GM19395 (cell line): ENCODE results near the gene GIPC3.
"Not testable (repeated sequence)": the region's sequence is repeated elsewhere in the genome, so short reads cannot be mapped to it uniquely, and the experiment has no call there.

ENCODE experiments used
- ATAC-seq: cut with Tn5 transposase; IDR thresholded peaks from one replicate; pipeline ENCODE4 v1.9.1; 2021; ENCODE audit warnings: mild to moderate bottlenecking, moderate library complexity; ENCODE audit not compliant: unreplicated experiment

Gene GIPC3

DNA sequence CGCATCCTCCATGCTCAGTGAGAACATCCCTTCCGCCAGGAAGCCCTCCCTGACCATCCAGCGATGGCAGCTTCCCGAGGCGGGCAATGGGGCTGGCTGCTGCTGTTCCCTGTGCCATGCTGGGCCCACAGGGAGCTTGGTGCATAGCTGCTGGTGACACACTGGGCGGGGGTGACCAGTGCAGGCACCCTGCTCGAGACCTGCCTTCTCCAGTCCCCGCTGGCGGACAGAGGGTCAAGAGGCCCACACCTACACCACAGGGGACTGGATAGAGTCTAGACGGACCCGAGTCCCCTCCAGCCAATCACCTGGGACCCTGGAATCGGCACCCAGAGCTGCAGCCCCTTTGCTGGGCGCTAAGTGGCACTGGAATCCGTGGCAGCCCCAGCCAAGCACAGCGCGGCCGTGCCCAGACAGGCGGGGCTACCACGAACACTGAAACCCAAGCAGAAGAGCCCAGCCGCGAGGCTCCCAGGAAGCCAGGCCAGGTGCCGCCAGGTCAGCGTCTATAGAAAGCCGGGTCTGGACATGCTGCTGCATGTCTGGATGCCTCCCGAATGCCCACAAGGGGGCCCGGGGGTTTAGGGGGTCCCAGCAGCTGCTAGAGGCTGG, 30.4 kb downstream of the GIPC3 start:
- ATAC-seq: no peak

DNA sequence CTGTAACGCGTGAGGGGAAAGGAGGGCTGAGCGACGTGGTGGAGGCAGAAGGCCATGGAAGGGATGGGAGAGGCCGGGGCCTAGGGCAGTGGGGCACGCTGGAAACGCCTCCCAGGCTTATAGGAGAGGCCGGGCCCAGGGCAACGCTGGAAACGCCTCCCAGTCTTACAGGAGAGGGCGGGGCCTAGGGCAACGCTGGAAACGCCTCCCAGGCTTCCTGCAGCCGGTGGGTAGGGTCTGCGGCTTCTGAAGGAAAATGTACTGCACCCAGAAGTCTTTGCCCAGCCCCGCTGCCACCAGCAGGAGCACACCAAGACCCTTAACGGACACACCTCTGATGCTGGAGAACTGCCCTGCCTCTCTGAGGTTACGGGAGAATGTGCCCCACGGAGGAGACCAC, 32.2 kb downstream of the GIPC3 start:
- ATAC-seq: no peak

DNA sequence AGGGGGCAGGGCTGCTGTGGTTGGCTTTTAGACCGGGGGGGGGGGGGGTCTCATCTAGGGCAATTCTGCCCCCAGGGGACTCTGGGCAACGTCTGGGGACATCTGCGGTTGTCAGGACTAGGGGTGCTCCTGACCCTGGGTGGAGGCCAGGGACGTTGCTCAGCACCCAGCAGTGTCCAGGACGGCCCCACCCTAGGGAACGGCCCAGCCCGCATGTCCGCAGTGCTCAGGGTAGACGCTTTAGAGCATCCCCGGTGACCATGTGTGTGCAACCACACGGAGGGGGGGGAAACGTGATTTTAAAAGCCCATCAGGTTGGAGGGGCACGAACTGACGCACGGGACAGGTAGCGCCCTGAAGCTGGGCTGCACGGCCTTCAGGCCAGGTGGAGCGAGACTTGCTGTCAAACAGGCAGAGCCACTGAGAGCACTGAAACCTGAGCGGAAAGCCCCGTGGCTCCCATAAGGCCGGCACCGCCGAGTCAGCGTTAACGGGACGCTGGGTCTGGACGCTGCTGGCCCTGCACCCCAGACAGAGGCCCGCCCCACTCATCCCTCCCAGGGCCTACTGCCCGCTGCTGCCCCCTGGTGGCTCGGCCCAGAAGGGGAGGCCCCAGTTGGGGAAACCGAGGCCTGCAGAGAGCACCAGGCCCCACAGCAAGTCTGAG, 33.0 kb downstream of the GIPC3 start:
- no peak for ATAC-seq

DNA sequence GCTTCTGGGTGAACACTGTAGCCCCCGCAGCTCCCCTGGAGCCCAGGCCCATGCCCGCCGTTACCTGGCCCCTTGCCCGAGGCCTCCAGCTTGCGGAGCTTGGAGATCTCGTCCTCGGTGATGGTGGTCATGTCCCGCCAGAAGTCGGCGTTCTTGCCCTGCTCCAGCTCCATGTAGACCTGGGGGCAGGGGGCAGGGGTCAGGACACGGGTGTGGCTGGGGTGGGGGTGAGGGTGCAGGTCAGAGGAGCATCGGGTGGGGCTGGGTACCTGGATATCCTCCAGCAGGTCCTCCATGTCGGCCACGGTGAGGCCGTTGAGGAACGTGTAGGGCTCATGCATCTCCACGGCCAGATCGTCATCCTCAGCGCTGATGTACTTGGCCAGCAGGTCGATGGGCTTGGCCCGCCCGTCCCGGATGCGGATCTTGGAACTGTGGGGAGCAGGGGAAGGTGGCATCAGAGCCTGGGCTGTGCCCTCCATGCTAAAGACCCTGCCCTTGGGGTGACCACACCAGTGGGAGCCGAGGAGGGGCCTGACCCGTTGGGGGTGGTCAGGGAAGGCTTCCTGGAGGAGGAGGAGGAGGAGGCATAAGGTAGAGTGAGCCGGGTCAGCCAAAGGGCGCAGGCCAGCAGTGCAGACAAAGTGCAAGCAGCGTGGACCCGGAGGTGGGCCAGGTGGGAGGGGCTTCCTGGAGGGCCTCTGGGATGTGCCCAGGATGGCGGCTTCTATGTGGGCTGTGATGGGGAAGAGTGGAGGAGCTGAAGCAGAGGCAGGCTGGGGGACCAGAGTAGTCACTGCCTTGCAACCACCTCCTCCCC, 33.7 kb downstream of the GIPC3 start:
- no peak for ATAC-seq

DNA sequence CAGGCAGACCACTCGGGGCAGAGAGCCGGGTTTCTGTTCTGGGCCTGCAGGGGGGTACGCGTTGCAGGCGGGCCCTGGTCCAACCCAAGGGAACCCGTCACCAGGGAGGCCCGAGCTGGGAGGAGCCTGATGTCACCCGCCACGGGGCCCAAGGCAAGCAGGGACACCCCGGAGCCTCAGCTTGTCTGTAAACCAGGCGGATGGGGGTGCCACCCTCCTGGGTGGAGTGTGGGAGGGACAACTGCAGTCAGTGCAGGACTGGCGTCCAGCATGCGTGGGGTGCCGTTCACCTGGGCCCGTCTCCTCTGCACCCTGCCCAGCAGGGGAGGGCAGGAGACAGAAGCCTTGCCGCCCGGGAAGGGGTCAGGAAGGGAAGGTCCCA, 34.3 kb downstream of the GIPC3 start:
- no peak for ATAC-seq

DNA sequence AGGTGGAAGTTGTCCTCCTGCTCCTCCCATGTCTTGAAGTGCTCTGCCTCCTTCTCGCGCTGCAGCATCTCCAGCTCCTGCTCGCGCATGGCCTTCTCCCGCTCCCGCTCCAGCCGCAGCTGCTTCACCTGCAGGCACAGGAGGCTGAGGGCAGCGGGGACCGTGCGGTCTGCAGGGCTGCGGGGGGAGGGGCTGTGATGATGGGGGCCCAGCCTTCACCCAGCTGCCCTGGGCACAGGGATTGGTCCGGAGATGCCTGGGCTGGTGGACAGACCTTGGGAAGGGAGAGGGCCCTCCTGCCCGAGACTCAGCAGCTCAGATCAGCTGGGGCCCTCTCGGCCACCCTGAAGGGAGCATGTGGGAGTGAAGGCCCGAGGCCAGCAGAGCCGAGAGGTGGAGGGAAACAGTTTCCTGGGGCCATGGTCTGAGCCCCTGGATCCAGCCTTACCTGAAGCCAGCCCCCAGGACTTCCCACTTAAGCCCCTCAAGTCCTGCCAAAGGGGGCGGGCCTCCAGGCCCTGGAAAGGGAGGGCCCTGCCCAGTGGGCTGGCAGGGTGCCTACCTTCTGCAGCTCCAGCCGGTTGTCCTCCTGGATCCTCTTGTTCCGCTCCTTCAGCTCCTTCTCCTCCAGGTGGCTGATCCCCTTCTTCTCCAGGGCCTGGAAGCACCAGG, 35.0 kb downstream of the GIPC3 start:
- no peak for ATAC-seq

DNA sequence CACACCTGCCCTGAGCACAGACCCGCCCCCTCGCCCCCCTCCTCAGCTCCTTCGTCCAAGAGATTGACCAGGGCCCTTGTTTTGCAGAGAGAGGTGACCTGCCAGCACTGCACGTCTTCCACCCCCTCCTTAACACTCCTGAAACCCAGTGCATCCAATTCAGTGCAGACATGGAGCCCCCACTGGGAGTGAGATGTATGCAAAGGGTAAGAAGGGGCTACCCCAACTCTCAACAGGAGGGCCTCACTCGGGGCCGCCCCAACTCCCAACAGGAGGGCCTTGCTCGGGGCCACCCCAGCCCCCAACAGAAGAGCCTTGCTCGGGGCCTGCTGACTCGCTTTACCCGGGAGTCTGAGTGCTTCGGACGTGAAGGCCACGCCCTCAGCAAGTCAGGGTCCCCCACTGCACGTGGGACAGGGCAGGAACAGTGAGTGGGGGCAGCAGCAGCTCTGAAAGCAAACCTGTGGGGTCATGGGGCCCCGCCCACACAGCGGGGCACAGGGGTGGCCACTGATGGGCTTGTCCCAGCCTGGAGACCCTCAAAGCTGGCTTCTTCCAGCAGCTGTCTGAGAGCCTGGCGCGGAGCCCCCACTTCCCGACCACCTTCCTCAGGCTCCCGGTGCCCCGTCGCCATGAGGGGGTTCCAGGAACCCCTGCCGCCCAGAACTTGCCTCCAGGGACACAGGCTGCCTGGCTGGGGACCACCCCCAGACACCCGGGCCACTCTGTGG, 35.7 kb downstream of the GIPC3 start:
- no peak for ATAC-seq

DNA sequence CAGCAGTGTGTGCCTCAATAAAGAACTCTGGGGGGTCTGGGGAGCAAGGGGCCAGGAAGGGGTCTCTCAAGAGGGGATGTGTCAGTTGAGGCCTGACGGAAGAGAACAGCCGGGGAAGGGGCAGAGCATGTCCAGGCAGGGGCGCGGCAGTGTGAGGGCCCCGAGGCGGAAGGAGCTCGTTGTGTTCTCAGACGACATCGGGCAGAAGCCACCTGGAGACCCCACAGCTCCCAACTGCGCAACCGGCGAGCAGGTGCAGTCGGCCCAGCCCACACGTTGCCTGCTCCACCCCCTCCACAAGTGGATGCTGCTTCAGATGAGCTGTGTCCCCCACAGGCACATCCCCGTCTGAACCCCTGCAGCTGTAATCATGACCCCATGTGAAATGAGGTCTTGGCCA, 36.4 kb downstream of the GIPC3 start:
- ATAC-seq: no peak

DNA sequence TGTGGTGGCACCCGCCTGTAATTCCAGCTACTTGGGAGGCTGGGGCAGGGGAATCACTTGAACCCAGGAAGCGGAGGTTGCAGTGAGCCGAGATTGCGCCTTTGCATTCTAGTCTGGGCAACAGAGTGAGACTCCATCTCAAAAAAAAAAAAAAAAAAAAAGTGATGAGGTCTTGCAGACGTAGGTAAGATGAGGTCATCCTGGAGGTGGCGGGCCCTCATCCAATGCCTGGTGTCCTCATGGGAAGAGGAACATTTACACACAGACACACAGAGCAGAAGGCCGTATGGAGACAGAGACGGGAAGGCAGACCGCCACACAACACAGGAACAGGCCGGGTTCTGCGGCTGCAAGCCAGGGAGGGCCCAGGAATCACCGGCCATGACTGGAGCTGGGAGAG, 36.9 kb downstream of the GIPC3 start:
- no peak for ATAC-seq

DNA sequence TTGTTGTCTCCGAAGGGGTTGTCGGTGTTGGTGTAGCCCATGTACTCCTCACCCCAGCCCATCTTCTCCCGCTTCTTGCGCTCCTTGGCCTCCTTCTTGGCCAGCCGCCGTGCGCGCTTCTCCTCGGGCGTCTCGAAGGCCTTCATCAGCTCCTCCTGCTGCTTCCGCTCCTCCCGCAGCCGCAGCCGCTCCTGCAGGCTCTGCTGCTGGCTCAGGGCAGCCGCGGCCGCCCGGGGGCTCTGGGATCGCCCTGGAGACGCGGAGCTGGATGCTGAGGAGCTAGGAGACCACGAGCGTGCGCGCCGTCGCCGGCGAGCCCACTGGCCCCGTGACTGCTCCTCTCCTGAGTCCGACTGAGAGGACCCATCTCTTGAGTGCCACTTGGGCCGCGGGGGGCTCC, 38.4 kb downstream of the GIPC3 start:
- ATAC-seq: no peak

DNA sequence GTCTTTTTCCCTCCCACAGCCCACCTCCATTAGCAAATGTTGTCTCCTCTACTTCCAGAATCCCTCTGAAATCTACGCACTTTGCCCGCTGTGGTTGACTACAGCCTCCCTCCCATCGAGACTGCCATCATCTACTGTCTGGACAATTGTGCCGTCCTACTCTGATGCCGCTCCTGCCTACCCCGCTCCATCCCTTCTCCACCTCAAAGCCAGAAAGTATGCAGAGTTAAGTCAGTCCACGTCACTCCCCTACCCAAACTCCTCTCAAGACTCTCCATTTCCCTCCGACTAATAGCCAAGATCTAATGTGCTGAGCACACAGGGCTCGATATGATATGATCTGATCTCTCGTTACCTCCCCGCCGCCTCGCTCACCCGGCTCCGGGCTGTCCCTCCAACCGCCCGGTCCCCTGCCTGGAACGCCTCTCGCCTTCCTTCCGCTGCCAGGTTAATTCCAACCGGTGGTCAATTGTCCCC, 40.8 kb downstream of the GIPC3 start:
- peak; percentile 4 for ATAC-seq

DNA sequence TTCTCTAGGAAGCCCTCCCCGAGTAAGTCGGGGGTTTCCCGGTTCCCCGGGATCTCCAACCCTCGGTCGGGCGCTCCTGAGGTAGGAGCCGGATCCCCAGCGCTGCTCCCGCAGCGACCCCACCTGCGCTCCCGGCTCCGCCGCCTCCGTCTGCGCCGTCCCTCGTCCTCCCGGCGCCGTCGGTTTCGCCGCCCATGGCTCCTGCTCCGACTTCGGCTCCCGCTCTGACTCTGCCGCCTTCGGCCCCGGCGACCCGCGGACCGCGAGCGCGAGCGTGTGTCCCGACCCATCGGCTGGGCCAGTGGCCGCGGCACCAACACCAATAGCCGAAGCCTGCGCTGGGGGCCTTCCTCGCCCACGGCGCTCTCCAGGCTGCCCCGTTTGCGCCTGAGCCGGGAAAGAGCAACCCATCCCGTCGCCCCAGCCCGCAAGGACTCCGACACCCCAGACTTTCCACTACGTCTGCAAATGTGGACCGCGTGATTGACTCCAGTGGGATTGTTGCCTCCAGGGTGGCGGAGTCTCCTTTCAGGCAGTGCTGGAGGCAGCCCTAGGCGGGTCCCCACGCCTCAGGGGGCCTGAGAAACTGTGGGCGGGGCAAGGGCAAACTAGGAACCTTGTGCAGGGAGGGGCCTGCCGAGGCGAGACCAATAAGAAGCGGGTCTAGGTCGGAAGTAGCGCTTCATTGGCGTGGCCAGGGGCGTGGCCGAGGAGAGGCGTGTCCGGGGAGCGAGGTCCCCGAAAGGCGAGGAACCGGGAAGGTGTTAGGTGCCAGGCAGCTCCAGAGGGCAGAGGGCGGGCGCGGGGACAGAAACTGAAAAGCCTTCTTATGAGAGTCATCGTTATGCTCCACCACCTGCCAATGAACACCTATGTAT, 41.4 kb downstream of the GIPC3 start, which contains the start of gene CACTIN:
TSS of gene CACTIN (minus strand) at position 318 of the 878 bp plus-strand sequence. CDS start at position 290, 28 bp downstream.
- ATAC-seq: peak; percentile 84

DNA sequence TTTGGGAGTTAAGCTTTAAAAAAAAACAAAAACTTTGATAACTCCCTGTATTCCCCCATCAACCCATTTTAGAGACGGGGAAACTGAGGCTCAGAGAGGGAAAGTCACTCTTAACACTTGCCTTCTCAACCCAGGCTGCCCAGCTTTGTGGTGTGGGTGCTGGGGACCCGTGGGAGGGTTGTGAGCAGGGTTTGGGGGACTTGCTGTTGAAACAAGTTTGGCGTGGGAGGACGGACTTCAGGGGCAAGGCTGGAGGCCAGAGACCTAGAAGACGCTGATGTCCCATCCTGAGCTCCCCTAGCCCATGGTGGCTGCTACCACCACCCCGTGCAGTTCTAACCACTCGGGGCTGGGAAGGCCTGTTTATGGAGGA, 42.1 kb downstream of the GIPC3 start:
- ATAC-seq: no peak

DNA sequence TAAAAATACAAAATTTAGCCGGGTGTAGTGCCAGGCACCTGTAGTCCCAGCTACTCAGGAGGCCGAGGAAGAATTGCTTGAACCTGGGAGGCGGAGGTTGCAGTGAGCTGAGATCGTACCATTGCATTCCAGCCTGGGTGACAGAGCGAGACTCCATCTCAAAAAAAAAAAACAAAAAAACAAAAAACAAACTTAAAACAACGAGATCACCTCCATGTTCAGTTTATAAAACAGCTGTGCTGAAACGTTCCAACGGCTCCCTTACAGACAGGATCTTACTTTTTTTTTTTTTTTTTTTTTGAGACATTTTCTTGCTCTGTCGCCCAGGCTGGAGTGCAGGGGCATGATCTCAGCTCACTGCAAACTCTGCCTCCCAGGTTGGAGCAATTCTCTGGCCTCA, 43.5 kb downstream of the GIPC3 start:
- not testable (repeated sequence) for ATAC-seq

DNA sequence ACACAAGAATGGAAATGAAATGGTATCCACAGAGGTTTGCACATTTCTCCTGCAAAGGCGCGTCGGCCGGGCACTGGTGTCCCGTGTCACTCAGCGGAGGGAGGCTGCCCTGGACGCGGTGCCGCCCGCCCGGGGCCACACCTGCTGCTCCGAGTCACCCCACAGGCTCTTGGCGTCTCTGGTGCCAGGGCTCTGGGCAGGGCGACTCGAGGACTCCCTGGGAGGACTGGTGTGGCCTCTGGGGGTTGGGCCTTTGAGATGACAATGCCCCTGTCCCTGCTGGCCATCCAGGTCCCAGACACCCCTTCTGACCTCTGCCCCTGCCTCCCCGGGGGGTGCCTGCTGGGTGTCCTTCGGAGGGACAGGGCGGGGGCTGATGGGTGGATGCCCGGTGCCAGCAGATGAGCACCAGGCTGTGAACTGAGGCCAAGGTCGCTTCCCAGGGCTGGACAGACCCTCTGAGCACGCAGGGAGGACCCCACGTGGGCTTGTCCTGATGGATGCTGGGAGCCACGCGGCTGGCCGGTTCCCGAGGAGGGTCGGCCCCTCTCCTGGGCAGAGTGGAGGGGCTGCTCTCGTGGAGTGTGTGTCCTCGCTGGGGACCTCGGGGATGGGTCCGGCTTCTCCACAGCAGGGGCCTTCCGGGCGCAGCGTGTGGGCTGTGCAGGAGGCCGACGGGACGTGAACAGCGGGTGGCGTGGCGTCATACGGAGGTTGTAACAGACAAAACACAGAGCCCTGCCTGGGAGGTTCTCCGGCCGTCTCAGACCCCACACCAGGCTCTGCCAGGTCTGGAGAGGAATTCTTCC, 46.0 kb downstream of the GIPC3 start:
- no peak for ATAC-seq

DNA sequence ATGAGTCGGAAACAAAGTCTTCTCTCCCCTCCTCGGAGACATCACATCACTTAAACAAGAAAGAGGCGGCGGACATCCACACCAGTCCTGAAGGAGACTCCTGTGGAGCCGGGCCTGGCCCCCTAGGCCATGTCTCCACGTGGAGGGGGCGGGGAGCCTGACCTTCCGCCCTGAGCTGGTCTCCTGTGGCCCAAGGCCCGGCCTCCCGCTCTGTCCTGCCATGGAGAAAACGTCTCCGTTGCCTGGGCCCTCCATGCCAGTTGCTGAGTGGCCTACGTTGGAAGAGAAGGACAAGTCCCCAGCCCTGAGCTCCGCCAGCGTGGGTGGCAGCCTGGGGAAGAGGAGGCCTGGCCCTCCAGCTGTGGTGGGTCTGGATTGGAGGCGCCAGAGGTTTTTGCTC, 46.8 kb downstream of the GIPC3 start:
- no peak for ATAC-seq

DNA sequence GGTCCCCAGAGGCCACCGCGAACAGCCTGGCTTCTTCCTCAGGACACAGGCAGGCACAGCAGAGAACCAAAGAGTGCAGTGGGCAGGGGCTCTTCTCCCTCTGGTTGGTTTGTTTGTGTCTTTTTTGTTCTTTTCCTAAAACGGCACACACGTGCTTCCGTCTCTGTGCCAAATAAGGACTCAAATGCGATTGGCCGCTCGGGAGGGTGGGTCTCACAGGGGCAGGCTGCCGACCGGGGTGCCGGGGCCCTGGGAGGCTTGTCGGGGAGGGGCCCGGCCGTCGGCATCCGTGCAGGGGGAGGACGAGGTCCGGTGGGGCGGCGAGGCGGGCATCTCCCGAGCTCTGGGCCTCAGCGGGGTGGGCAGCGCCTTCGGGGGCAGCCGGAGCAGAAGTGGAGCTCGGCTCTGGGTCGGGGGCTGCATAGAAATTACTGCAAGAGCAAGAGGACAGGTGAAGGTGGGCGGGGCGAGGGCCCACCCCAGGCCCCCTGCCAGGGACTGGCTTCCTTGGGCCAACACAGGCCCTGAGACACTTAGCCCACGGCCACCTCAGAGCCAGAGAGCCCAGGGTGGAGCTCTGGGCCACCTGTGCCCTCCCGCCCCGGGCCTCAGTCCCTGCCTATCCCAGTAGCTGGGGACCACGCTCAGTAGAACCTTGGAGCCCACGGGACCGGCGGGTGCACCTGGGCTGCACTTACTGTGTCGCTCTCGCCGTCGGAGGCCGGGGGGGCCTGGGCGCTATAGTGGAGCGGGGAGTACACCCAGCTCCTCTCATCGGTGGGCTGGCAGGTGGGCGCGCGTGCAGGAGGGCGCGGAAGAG, 47.7 kb downstream of the GIPC3 start:
- no peak for ATAC-seq

DNA sequence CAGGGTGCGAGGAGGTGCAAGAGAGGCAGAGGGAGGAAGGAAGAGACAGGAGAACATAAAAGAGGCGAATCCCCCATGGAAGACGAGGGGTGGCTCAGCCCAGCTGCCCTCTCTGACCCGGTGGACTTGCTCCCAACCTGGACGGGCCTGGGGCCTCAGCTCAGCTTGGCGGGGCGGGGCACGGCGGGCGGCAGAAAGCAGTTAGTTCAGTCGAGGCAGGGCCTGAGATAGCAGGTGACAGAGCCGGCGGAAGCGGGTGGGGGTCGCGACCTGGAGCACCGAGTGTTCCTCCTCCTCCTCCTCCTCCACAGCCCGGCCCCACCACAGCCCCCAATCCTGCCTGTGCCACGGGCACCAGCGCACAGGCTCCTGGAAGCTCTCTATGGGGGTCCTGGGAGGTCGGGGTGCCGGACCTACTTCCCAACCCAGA, 48.3 kb downstream of the GIPC3 start:
- ATAC-seq: no peak
